GM19240 (cell line): ENCODE measurements around the gene CDC25B.

Source experiments
- DNase-seq: peaks from one replicate; pipeline ENCODE4 v3.0.0; 2011; ENCODE audit warnings: low spot score; ENCODE audit not compliant: insufficient read length

The CDC25B gene

DNA sequence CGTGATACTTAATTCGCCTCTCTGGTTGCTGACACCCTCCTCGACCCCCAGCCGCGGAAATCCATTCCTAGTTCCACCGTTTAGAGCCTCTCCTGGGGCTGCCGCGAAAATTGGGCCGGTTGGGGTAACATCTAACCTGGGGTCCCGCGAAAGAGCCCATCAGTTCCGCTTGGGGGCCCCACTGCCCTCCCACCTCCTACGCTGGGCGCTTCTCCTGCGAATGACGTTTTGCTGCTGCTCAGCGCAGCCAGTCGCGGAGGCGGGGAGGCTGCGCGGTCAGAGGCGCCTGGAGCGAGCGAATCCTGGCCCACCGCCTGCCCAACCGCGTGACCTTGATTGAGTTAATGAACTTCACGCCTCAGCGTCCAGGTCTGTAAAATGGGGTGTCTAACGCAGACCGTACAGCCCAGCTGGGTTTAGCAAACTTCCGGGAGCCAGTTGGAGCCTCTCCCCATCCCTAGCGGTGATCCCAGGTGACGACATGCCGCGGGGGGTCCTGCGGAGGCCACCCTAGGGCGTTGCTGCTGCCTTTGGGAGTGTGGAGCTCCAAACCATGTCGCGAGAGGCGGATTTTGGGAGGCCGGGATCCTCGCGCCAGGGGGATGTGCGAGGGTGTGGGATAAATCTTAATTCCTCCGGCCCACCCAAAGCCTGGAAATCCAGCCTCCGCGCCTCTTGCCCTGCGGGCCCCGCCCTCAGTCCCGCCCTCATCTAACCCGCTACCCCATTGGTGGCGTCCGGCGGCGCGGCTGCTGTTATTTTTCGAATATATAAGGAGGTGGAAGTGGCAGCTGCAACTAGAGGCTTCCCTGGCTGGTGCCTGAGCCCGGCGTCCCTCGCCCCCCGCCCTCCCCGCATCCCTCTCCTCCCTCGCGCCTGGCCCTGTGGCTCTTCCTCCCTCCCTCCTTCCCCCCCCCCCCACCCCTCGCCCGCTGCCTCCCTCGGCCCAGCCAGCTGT, at the start of gene CDC25B:
CDC25B (plus strand) TSS at position 800 of the 958 bp plus-strand sequence. CDS start 222 bp downstream, outside the sequence.
- DNase-seq: peak; percentile 71

DNA sequence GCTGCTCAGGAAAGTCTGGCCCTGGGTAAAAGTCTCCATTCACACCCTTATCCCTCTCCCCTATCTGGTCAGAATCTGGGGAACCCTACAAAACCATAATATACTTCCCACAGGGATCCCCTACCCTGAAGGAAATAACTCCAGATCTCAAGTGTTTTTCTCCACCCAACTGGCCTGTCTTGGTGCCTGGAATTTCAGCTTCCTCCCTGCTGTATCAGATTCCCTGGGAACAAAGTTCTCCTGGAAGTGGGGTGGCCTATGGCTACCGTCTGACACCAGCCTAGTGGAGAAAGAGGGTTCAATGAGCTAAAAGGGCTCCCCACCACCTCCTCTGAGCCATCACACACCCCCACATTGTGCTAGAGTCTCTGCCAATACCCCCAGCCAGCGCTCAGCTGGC, 48.6 kb upstream of the CDC25B start:
- DNase-seq: no peak

DNA sequence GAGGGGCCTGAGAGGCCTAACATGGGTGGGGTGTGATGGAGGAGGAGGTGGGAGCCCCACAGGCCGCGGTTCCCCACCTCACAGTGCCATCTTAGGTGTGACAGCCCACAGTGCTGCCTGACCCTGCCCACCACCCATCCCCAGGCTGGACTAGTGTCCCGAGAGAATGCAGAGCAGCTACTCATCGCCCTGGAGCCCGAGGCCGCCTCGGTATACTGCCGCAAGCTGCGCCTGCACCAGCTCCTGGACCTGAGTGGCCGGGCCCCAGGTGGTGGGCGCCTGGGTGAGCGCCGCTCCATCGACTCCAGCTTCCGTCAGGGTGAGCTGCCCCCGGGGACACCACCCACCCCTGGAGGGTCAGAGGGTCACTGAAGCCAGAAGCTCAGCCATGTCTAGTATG, 48.0 kb upstream of the CDC25B start:
- DNase-seq: no peak

DNA sequence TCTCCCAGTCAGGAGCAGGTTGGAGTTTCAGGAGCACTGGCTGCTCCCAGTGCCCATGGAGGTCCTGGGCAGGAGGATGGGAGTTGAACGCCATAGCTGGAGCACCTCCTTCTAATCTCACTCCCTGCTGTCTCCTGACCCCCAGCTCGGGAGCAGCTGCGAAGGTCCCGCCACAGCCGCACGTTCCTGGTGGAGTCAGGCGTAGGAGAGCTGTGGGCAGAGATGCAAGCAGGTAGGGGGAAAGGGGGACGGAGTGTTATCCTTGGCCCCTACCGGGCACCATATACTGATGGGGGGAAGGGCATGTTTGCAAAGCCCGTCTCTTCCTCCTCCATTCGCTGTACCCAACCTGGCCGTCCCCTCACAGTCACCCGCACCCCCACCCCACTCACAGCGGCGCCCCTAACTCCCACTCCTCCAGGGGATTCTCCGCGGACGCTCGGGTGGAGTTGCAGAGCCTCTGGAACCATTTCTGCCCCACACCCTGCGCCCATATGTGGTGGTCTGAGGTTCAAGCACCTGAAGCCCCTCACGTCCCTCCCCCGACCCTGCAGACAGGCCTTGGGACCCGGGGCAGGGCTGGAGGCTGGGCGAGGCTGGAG, 46.9 kb upstream of the CDC25B start:
- no peak for DNase-seq

DNA sequence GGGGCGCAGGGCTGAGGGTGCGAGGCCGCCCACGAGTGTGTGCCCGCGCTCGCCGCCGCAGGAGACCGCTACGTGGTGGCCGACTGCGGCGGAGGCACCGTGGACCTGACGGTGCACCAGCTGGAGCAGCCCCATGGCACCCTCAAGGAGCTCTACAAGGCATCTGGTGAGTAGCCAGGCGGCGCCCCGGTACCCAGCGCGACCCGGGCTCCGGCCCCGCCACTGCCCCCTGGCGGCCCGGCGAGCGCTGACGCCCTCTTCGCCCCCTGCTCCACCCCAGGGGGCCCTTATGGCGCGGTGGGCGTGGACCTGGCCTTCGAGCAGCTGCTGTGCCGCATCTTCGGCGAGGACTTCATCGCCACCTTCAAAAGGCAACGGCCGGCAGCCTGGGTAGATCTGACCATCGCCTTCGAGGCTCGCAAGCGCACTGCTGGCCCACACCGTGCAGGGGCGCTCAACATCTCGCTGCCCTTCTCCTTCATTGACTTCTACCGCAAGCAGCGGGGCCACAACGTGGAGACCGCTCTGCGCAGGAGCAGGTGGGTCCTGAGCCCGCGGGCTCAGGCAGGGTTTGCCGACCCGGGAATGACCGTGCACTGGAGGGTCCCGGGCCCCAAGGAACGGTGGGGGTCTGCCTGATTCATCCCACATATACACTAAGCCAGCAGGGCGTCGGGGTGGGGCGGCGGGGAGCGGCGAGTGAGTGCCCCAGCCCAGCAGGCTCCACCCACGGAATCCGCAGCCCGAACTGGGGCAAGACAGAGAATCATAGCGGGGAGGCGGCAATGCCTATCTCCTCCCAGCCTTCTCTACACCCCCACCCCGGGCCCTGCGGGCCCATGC, 46.2 kb upstream of the CDC25B start:
- no peak for DNase-seq

DNA sequence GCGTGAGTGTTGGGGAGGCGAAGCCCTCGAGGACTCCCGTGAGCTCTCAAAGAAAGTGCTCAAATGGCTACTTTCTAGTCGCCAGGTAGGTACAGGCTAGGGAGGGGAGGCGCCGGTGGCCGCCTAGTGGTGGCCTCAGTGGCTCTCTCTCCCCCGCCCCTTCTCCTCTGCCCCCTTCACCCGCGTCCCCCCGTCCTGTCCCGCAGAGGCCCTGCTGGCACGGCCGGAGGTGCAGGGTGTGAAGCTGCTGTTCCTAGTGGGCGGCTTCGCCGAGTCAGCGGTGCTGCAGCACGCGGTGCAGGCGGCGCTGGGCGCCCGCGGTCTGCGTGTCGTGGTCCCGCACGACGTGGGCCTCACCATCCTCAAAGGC, 44.8 kb upstream of the CDC25B start:
- DNase-seq: no peak

DNA sequence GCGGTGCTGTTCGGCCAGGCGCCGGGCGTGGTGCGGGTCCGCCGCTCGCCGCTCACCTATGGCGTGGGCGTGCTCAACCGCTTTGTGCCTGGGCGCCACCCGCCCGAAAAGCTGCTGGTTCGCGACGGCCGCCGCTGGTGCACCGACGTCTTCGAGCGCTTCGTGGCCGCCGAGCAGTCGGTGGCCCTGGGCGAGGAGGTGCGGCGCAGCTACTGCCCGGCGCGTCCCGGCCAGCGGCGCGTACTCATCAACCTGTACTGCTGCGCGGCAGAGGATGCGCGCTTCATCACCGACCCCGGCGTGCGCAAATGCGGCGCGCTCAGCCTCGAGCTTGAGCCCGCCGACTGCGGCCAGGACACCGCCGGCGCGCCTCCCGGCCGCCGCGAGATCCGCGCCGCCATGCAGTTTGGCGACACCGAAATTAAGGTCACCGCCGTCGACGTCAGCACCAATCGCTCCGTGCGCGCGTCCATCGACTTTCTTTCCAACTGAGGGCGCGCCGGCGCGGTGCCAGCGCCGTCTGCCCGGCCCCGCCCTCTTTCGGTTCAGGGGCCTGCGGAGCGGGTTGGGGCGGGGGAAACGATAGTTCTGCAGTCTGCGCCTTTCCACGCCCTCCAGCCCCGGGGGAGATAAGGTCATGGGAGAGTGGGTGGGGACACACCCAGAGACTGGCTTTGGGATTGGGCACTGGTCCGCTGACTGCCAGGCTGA, 44.3 kb upstream of the CDC25B start:
- no peak for DNase-seq

DNA sequence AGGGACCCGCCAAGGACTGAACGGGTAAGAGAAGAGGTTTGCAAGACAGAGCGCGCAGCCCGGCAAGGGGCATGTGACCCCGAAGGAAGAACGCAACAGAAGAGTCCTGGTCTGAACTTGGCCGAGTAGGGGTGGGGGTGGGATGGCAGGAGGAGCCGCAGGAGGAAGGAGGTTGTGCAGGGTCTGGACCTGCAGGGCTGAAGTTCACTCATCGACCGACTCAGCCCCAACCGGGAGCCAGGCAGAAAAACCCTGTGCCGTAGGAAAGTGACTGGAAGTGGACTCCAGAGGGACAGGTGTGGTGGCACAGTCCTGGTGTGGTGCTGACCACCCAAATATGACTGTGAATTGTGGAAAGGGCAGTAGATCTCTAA, 43.7 kb upstream of the CDC25B start:
- DNase-seq: no peak

DNA sequence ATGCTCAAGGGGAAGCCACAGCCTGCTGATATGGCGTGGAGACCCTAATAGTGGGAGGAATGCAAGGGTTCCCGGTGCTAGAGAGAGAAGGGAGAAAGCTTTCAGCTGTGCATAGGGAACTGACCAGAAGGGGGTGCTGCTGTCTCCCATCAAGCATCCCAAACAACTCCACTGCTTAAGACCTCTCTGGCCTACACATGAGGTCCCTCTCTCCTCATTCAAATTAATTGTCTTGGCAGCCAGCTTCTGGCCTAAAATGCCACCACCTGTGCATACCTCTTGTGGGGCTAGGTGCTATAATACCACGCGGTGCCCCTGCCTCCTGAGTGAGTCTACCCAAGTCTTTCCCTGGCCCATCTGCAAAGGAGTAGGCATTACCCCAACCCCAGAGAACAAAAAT, 43.0 kb upstream of the CDC25B start:
- peak; percentile 78 for DNase-seq

DNA sequence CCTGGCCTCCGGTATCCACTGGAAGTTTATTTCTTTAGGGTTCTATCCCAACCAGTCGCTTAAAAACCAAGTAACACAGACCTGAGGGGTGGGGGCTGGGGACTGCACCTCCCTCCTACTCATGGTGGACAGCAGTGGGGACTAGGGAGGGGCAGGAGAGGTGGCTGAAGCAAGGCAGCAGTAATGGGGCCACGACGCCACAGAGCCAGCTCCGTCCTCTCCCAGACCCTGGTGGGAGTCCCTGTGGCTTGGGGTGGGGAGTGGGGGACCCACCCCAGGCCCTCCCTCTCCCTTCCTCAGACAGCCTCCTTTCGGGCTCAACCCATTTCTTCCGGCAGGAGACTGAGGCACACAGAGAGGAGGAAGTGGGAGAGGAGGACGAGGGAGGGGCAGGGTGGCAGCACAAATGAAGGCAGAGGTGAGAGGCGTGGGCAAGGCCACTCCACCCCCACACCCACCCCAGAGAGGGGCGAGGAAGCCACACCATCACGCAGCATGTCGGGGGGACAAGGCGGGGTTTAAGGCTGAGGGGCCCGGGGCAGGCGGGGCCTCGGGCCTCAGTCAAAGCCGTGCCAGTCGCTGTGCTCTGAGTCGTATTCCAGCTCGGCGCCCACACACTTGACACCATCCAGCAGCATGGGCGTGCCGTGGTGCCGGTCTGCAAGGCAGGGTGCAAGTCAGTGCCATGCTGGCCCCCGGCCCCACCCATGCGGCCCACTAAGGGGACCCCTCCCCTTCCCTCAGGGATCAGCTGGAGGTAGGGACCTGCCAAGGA, 42.4 kb upstream of the CDC25B start:
- no peak for DNase-seq

DNA sequence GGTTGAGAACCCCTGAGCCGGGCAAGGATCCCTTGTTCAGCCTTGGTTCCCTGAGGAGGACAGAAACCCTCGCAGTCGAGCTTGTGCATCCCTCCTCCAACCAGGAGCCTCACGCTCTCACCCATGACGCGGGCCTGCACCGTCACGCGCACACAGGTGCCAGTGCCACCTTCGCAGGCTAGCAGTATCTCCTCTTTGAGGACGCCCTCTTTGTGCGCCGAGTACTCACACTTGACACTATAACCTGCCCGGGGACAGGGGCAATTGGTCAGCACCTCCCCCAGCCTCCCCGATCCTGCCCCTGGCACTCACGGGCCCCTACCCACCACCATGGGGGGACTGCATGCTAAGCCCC, 41.9 kb upstream of the CDC25B start:
- DNase-seq: no peak

DNA sequence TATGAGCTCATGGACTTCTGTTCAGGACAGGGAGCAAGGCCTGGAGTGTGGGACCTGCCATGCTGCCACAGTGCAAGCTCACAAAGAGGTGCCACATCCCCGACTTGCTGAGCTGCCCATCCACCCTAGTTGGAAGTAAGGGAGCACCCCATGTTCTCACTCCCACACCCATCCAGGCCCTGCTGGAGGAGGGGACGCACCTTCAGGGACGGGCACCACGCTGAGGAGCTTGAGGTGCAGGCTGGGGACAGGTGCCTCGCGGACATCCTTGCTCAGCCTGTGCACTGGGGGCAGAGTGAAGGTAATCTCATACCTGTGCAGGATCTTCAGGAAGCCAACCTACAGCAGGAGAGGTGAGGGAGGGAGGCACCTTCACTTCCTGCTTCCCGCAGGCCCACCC, 40.8 kb upstream of the CDC25B start:
- no peak for DNase-seq

DNA sequence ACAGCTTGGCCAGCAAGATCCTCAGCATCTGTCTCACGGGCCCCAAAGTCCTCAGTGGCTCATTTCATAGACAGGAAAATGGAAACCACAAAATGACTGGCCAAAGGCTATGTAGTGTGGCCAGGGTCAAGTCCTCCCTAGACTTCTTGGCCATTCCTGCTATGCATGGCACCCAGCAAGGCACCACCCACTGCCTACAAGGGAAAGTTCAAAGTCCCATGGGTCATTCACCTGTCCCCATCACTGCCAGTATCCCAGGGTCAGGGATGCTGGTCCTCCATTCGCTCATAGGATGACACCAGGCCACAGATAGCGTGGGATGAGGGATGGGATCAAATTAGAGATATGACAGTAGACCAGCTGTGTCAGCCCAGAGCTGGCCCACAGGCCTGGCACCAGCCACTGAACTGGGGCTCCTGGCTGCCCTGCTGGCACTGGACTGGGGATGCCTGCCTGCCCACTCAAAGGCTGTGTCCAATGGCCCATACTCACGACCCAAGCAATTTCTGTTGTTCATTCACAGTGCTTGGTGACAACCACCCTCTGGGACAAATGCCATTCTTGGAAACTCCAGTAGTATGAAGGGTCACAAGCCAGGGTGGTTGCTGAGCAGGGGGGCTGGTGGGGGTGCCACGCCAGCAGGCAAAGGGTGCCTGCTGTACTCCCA, 40.2 kb upstream of the CDC25B start:
- no peak for DNase-seq

DNA sequence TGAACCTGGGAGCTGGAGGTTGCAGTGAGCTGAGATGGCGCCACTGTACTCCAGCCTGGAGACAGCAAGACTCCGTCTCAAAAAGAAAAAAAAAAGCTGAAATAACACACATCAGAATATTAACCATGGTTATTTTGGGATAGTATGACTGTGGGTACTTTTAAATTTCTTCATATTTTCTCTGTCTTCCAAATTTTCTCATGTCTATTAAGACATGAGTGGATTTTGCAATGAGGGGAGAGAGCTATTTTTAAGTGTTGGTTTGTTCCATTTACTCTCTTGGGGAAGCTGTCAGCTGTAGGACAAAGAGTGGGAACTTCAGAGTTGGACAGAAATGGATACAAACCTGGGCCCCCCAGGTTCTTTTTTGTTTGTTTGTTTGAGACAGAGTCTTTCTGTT, 38.8 kb upstream of the CDC25B start:
- no peak for DNase-seq

DNA sequence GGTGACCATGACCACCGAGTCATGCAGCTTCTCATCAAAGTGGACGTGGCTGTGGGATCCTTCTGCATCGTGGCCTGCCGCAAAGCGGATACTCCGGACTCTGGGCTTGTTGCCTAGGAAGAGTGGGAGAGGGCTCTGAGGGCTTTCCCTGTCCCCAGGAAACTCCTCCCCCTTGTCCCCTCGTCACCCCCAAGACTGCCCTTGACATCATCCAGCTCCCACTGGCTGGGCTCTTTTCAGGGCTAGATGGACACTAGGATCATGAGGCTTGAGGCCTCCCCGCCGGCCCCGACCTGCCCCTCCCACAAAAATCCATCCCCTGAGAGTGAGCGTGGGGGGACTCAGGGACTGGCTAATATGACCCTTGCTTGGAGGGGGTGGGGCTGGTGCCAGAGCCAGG, 37.5 kb upstream of the CDC25B start:
- no peak for DNase-seq

DNA sequence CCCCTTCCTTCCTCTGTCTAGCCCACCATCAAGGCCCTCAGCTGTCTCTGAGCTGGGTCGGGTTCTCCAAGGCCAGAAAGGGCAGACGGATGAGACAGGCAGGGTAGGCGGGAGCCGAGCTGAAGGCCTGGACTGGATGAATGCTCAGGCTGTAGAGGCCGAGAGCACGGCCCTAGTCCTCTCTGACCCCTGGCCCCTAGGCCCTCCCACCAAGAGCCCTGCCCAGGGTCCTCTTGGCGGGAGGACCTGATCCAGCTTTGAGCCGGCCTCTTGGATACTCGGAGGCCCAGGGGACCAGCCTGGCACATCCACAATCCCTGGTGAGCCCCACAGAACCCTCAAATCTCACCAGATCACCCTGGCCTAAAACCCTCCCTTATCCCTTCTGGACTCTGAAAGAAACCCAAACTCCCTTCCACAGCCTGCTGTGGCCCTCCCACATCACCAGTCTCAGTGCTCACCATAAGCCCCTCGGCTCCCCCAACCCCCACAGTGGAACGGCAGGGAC, 36.7 kb upstream of the CDC25B start:
- DNase-seq: no peak

DNA sequence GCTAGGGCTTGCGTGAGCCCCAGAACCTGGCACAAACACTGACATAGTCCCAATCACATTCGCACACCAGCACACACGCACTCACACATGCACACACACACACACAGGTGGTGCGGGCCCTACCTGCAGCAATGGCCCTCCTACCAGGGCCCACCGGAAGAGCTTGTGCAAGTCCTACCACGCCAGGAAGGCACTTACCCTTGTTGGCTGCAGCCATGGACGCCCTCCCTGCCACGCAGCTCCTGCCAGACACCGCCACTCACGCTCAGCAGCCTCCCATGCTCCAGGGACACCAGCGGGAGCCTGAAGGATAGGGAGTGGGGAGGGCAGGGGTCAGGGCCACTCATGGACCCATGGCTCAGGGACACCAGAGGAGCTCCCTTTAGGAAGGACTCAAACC, 36.2 kb upstream of the CDC25B start:
- no peak for DNase-seq

DNA sequence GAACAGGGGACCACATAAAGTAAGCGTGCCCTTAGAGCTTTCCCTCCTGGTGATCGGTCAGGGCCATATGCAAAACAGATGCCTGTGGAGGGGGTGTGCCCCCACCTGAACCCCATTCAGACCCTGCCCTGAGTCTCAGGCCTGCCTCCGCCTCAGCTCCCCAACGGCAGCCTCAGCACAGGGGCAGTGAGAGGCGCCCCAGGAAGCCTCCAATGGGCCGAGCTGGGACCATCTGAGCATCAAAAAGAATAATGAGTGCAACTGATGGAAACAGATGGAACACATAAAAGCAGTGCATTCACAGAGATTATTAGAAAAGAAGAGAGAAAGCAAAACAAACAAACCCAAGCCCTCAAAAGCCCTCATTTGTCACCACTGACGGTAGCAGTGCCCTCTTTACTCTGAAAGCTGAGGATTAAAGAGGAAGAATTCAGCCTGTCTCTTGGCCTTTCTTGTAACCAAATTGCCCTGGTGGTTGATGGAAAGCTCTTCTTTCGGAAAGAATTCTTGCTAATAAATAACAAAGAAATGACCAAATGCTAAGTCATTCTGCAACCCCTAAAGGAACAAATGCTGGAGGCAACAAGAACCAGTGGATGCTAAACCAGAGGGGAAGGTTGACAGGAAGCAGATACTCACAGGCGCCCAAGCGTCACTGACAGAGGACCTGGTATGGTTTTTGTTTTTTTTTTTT, 35.3 kb upstream of the CDC25B start:
- DNase-seq: no peak
